ENCODE results near the gene MOB4. TPM values are rescaled to one million over a fixed set of nuclear protein-coding genes. Genes with fewer than 3 reads are reported as not detected.

The MOB4 gene
- total and polyA plus RNA-seq, 2 experiments from 2014 or later: 68.2 to 87.0 TPM

DNA sequence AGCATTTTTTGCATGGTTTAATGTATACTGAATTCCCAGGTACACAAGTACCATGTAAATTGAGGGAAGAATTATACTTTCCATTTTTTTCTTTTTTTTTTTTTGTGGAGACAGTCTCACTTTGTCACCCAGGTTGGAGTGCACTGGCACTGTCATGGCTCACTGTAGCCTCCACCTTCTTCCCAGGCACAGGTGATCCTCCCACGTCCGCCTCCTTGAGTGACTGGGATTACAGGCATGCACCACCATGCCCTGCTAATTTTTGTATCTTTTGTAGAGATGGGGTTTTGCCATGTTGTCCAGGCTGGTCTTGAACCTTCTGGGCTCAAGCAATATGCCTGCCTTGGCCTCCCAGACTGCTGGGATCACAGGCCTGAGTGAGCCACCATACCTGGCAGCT, 11.9 kb upstream of the MOB4 start:
- Mint-ChIP-seq H3K36me3 (ENCODE audit: low read depth) (peaks cover 53% of the 10 kb centered on the region), H3K27ac (no peak overlapping the region), H3K27me3 (ENCODE audit: insufficient read depth, low read depth, poor library complexity) (peaks cover 3% of the 10 kb centered on the region), H3K4me1 (peaks cover 11% of the 10 kb centered on the region), H3K4me3 (no peak overlapping the region; the same call in 2 of the 3 replicates), H3K9me3 (peaks cover 5% of the 10 kb centered on the region; the same call in 2 of the 3 replicates)
- peaks cover 41% of the 10 kb centered on the region for H3K79me2 ChIP-seq (replicated peaks; ENCODE audit: insufficient read depth)
- H3K4me2 ChIP-seq: no peak overlapping the region
- H3K9me2 ChIP-seq (ENCODE audit: insufficient read depth): no peaks in the 10 kb centered on the region
- H3K27me3 ChIP-seq (ENCODE audit: insufficient read depth): no peaks in the 10 kb centered on the region
- peaks cover 24% of the 10 kb centered on the region for H3K36me3 ChIP-seq (ENCODE audit: insufficient read depth)
- H2AFZ ChIP-seq: no peak overlapping the region
- H3K4me3 ChIP-seq: no peak overlapping the region
- H3K4me1 ChIP-seq (ENCODE audit: insufficient read depth): peaks cover 10% of the 10 kb centered on the region
- TF ChIP-seq STAT1 (IDR thresholded peaks at IDR 0.05; ENCODE audit: unreplicated experiment): no peak
- no peak for TF ChIP-seq CREB1 (CRISPR knock-in tag; IDR thresholded peaks at IDR 0.05; ENCODE audit: low read depth)
- no peak for TF ChIP-seq ZNF114 (CRISPR knock-in tag; IDR thresholded peaks at IDR 0.05)
- no peak for TF ChIP-seq NANOG (IDR thresholded peaks at IDR 0.05; ENCODE audit: borderline replicate concordance)
- TF ChIP-seq, protein P1, sequence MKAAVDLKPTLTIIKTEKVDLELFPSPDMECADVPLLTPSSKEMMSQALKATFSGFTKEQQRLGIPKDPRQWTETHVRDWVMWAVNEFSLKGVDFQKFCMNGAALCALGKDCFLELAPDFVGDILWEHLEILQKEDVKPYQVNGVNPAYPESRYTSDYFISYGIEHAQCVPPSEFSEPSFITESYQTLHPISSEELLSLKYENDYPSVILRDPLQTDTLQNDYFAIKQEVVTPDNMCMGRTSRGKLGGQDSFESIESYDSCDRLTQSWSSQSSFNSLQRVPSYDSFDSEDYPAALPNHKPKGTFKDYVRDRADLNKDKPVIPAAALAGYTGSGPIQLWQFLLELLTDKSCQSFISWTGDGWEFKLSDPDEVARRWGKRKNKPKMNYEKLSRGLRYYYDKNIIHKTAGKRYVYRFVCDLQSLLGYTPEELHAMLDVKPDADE (IDR thresholded peaks at IDR 0.05): no peak
- TF ChIP-seq EZH2phosphoT487 (IDR thresholded peaks at IDR 0.05; ENCODE audit: unreplicated experiment): no peak
- TF ChIP-seq, protein P2, sequence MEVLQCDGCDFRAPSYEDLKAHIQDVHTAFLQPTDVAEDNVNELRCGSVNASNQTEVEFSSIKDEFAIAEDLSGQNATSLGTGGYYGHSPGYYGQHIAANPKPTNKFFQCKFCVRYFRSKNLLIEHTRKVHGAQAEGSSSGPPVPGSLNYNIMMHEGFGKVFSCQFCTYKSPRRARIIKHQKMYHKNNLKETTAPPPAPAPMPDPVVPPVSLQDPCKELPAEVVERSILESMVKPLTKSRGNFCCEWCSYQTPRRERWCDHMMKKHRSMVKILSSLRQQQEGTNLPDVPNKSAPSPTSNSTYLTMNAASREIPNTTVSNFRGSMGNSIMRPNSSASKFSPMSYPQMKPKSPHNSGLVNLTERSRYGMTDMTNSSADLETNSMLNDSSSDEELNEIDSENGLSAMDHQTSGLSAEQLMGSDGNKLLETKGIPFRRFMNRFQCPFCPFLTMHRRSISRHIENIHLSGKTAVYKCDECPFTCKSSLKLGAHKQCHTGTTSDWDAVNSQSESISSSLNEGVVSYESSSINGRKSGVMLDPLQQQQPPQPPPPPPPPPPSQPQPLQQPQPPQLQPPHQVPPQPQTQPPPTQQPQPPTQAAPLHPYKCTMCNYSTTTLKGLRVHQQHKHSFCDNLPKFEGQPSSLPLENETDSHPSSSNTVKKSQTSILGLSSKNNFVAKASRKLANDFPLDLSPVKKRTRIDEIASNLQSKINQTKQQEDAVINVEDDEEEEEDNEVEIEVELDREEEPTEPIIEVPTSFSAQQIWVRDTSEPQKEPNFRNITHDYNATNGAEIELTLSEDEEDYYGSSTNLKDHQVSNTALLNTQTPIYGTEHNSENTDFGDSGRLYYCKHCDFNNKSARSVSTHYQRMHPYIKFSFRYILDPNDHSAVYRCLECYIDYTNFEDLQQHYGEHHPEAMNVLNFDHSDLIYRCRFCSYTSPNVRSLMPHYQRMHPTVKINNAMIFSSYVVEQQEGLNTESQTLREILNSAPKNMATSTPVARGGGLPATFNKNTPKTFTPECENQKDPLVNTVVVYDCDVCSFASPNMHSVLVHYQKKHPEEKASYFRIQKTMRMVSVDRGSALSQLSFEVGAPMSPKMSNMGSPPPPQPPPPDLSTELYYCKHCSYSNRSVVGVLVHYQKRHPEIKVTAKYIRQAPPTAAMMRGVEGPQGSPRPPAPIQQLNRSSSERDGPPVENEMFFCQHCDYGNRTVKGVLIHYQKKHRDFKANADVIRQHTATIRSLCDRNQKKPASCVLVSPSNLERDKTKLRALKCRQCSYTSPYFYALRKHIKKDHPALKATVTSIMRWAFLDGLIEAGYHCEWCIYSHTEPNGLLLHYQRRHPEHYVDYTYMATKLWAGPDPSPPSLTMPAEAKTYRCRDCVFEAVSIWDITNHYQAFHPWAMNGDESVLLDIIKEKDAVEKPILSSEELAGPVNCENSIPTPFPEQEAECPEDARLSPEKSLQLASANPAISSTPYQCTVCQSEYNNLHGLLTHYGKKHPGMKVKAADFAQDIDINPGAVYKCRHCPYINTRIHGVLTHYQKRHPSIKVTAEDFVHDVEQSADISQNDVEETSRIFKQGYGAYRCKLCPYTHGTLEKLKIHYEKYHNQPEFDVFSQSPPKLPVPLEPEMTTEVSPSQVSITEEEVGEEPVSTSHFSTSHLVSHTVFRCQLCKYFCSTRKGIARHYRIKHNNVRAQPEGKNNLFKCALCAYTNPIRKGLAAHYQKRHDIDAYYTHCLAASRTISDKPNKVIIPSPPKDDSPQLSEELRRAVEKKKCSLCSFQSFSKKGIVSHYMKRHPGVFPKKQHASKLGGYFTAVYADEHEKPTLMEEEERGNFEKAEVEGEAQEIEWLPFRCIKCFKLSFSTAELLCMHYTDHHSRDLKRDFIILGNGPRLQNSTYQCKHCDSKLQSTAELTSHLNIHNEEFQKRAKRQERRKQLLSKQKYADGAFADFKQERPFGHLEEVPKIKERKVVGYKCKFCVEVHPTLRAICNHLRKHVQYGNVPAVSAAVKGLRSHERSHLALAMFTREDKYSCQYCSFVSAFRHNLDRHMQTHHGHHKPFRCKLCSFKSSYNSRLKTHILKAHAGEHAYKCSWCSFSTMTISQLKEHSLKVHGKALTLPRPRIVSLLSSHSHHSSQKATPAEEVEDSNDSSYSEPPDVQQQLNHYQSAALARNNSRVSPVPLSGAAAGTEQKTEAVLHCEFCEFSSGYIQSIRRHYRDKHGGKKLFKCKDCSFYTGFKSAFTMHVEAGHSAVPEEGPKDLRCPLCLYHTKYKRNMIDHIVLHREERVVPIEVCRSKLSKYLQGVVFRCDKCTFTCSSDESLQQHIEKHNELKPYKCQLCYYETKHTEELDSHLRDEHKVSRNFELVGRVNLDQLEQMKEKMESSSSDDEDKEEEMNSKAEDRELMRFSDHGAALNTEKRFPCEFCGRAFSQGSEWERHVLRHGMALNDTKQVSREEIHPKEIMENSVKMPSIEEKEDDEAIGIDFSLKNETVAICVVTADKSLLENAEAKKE (CRISPR knock-in tag; IDR thresholded peaks at IDR 0.05): no peak
- no peak for TF ChIP-seq ZNF331 (CRISPR knock-in tag; IDR thresholded peaks at IDR 0.05; ENCODE audit: low read depth)
- TF ChIP-seq JUNB (IDR thresholded peaks at IDR 0.05; ENCODE audit: unreplicated experiment): no peak
- no peak for TF ChIP-seq EZH2 (IDR thresholded peaks at IDR 0.05; ENCODE audit: low read depth, unreplicated experiment)
- no peak for TF ChIP-seq POLR2AphosphoS5 (IDR thresholded peaks at IDR 0.05; ENCODE audit: low read depth)
- TF ChIP-seq, protein P3, sequence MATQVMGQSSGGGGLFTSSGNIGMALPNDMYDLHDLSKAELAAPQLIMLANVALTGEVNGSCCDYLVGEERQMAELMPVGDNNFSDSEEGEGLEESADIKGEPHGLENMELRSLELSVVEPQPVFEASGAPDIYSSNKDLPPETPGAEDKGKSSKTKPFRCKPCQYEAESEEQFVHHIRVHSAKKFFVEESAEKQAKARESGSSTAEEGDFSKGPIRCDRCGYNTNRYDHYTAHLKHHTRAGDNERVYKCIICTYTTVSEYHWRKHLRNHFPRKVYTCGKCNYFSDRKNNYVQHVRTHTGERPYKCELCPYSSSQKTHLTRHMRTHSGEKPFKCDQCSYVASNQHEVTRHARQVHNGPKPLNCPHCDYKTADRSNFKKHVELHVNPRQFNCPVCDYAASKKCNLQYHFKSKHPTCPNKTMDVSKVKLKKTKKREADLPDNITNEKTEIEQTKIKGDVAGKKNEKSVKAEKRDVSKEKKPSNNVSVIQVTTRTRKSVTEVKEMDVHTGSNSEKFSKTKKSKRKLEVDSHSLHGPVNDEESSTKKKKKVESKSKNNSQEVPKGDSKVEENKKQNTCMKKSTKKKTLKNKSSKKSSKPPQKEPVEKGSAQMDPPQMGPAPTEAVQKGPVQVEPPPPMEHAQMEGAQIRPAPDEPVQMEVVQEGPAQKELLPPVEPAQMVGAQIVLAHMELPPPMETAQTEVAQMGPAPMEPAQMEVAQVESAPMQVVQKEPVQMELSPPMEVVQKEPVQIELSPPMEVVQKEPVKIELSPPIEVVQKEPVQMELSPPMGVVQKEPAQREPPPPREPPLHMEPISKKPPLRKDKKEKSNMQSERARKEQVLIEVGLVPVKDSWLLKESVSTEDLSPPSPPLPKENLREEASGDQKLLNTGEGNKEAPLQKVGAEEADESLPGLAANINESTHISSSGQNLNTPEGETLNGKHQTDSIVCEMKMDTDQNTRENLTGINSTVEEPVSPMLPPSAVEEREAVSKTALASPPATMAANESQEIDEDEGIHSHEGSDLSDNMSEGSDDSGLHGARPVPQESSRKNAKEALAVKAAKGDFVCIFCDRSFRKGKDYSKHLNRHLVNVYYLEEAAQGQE (IDR thresholded peaks at IDR 0.05; ENCODE audit: unreplicated experiment): no peak
- TF ChIP-seq, protein P4, sequence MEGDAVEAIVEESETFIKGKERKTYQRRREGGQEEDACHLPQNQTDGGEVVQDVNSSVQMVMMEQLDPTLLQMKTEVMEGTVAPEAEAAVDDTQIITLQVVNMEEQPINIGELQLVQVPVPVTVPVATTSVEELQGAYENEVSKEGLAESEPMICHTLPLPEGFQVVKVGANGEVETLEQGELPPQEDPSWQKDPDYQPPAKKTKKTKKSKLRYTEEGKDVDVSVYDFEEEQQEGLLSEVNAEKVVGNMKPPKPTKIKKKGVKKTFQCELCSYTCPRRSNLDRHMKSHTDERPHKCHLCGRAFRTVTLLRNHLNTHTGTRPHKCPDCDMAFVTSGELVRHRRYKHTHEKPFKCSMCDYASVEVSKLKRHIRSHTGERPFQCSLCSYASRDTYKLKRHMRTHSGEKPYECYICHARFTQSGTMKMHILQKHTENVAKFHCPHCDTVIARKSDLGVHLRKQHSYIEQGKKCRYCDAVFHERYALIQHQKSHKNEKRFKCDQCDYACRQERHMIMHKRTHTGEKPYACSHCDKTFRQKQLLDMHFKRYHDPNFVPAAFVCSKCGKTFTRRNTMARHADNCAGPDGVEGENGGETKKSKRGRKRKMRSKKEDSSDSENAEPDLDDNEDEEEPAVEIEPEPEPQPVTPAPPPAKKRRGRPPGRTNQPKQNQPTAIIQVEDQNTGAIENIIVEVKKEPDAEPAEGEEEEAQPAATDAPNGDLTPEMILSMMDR (conservative IDR thresholded peaks at IDR 0.05; ENCODE audit: low read depth in 2 of 2): no peak
- peaks cover 6% of the 10 kb centered on the region; the same call in 1 of the 2 replicates for H4K20me1 ChIP-seq (replicated peaks; ENCODE audit: insufficient read depth)
- peaks cover 21% of the 10 kb centered on the region; the same call in 1 of the 2 replicates for H3F3A ChIP-seq (replicated peaks; ENCODE audit: low read depth)
- ATAC-seq: no peak
- no peak for DNase-seq (ENCODE audit: low spot score)
- peak overlapping the region; percentile 60 for H3K27ac ChIP-seq (ENCODE audit: low read depth)

All from GM23338 (cell line).